PC-9 (cell line): ENCODE results near the gene NUDT1. TPM values are rescaled to one million over a fixed set of nuclear protein-coding genes. Genes with fewer than 3 reads are reported as not detected.

Experiments used
- BruUV-seq: library from RNA; stranded (reverse); fragments of 400-500 nt; replicated peaks from 2 replicates; lab custom pipeline; 2021; lab: Mats Ljungman, UMichigan
- CTCF ChIA-PET: fragments of 300-600 bp; sonication (Branson Sonifier 250); formaldehyde crosslinking; loops from one replicate; lab custom pipeline; 2022; ENCODE audit warnings: antibody characterized with exemption; lab: Charles Lee
- POLR2A ChIA-PET: fragments of 300-600 bp; sonication (Branson Sonifier 250); formaldehyde crosslinking; loops from one replicate; lab custom pipeline; 2022; ENCODE audit warnings: antibody characterized with exemption; ENCODE audit not compliant: unreplicated experiment; lab: Charles Lee
- DNase-seq, 2 experiments: peaks; one replicate each; pipeline versions ENCODE4 v3.0.0 to v3.0.0-alpha.2; 2015 to 2022; ENCODE audit warnings: mixed read lengths in 1 of 2
- H2AFZ ChIP-seq: fragments of 200-600 bp; sonication (generic); 2 replicates; pipeline ENCODE4 v1.8.1; 2017; ENCODE audit warnings: antibody characterized with exemption
- H3F3A ChIP-seq: fragments of 200-600 bp; sonication (generic); 2 replicates; pipeline ENCODE4 v1.8.1; 2017; ENCODE audit warnings: antibody characterized with exemption, mild to moderate bottlenecking, low read depth; ENCODE audit not compliant: insufficient read depth
- H3K27ac ChIP-seq: fragments of 200-600 bp; sonication (generic); 2 replicates; pipeline ENCODE4 v1.6.1; 2016; ENCODE audit warnings: mixed run types
- H3K27me3 ChIP-seq: fragments of 200-600 bp; sonication (generic); 2 replicates; pipeline ENCODE4 v1.6.1; 2016; ENCODE audit warnings: low read depth, mixed run types; ENCODE audit not compliant: insufficient read depth
- H3K36me3 ChIP-seq: fragments of 200-600 bp; sonication (generic); 2 replicates; pipeline ENCODE4 v1.6.1; 2016; ENCODE audit warnings: low read depth, mixed run types
- H3K4me1 ChIP-seq: fragments of 200-600 bp; sonication (generic); replicated peaks from 2 replicates; pipeline ENCODE4 v1.6.1; 2016; ENCODE audit warnings: mixed run types; ENCODE audit not compliant: insufficient read depth
- H3K4me2 ChIP-seq: fragments of 200-600 bp; sonication (generic); 2 replicates; pipeline ENCODE4 v1.6.1; 2017; ENCODE audit warnings: mixed run types
- H3K4me3 ChIP-seq: fragments of 200-600 bp; sonication (generic); 2 replicates; pipeline ENCODE4 v1.6.1; 2016; ENCODE audit warnings: mixed run types
- H3K79me2 ChIP-seq: fragments of 200-600 bp; sonication (generic); 2 replicates; pipeline ENCODE4 v1.6.1; 2017; ENCODE audit warnings: low read depth, mixed run types
- H3K9me2 ChIP-seq: fragments of 200-600 bp; sonication (generic); 2 replicates; pipeline ENCODE4 v1.8.1; 2017; ENCODE audit warnings: mild to moderate bottlenecking; ENCODE audit not compliant: insufficient read depth
- H3K9me3 ChIP-seq: fragments of 200-600 bp; sonication (generic); 2 replicates; pipeline ENCODE4 v1.8.1; 2016; ENCODE audit warnings: low read depth; ENCODE audit not compliant: insufficient read depth
- H4K20me1 ChIP-seq: fragments of 200-600 bp; sonication (generic); 2 replicates; pipeline ENCODE4 v1.8.1; 2017; ENCODE audit not compliant: insufficient read depth
- CTCF ChIP-seq: fragments of 200-600 bp; sonication (generic); conservative IDR thresholded peaks from 2 replicates; pipeline ENCODE4 v1.6.1; 2017; ENCODE audit warnings: mixed run types, antibody characterized with exemption, mild to moderate bottlenecking, moderate library complexity
- EZH2 ChIP-seq: fragments of 200-600 bp; sonication (generic); IDR thresholded peaks from 2 replicates; pipeline ENCODE4 v1.8.0; 2017; ENCODE audit warnings: antibody characterized with exemption, low read depth
- intact Hi-C: fragments of 100-400 bp; cut with micrococcal nuclease; formaldehyde crosslinking; loops from one replicate; pipeline ENCODE4 v1.10.0; 2022; ENCODE audit not compliant: unreplicated experiment
- total RNA-seq: library from RNA; stranded (reverse); gene quantifications from 2 replicates; pipeline ENCODE4 v1.2.3, GENCODE V29; 2021

Gene NUDT1
- total RNA-seq, 1 experiment from 2014 or later = 63.9 TPM

- H3K4me2 ChIP-seq = no peak overlapping the region
- peaks cover 17% of the 10 kb centered on the region for H3K4me1 ChIP-seq
- peaks cover 31% of the 10 kb centered on the region for H3K79me2 ChIP-seq
- peaks cover 39% of the 10 kb centered on the region for H3F3A ChIP-seq
- no peaks in the 10 kb centered on the region for H3K27me3 ChIP-seq
- ChIA-PET CTCF (interaction anchor here (0.6 kb wide), 1 partner anchor 354 kb away, joined by 5 read pairs; no protein-coding TSS in a partner anchor), POLR2A (no interaction called here)
- no TSS peak for BruUV-seq
- no peak for DNase-seq
- H3K9me3 ChIP-seq = no peaks in the 10 kb centered on the region
- no peaks in the 10 kb centered on the region for H4K20me1 ChIP-seq
- H3K27ac ChIP-seq = no peak overlapping the region
- H2AFZ ChIP-seq = no peak overlapping the region
- intact Hi-C loops = no loop called here
- H3K4me3 ChIP-seq = no peak overlapping the region
- TF ChIP-seq CTCF (no peak), EZH2 (no peak)
- H3K36me3 ChIP-seq = peaks cover 22% of the 10 kb centered on the region
- H3K9me2 ChIP-seq = no peaks in the 10 kb centered on the region
These were observed 4.9 kb upstream of the NUDT1 start for GRCh38 chr7:2237109-2237602.

GRCh38 chr7:2239242-2239641 is 2.8 kb upstream of the NUDT1 start:
- TF ChIP-seq CTCF (no peak), EZH2 (no peak)
- Histone ChIP-seq H4K20me1 (no peaks in the 10 kb centered on the region), H3F3A (peaks cover 37% of the 10 kb centered on the region), H3K9me3 (no peaks in the 10 kb centered on the region), H3K79me2 (peaks cover 31% of the 10 kb centered on the region), H3K27me3 (no peaks in the 10 kb centered on the region), H3K4me1 (peaks cover 26% of the 10 kb centered on the region), H3K4me3 (no peak overlapping the region), H3K36me3 (peaks cover 22% of the 10 kb centered on the region), H2AFZ (no peak overlapping the region), H3K9me2 (no peaks in the 10 kb centered on the region), H3K27ac (no peak overlapping the region), H3K4me2 (no peak overlapping the region)
- BruUV-seq = no TSS peak
- intact Hi-C loops = no loop called here
- DNase-seq = no peak
- CTCF ChIA-PET = no interaction called here
- POLR2A ChIA-PET = no interaction called here

- H3K79me2 ChIP-seq = peaks cover 31% of the 10 kb centered on the region
- no peaks in the 10 kb centered on the region for H3K9me2 ChIP-seq
- ChIA-PET CTCF (interaction anchor here (1.2 kb wide), 1 partner anchor 13 kb away, joined by 4 read pairs; no protein-coding TSS in a partner anchor), POLR2A (interaction anchor here (0.5 to 1.0 kb wide), 4 partner anchors 10 to 671 kb away, joined by 3 to 5 read pairs (median 4); partner anchors contain the start of gene MAD1L1)
- H3F3A ChIP-seq = peaks cover 23% of the 10 kb centered on the region; the same call in 1 of the 2 replicates
- no peaks in the 10 kb centered on the region for H4K20me1 ChIP-seq
- TF ChIP-seq EZH2 (no peak), CTCF (no peak)
- peak; percentile 56 for DNase-seq
- no peaks in the 10 kb centered on the region for H3K9me3 ChIP-seq
- H2AFZ ChIP-seq = peak overlapping the region; percentile 94
- intact Hi-C loops = loop anchor here (1.0 to 10.0 kb wide), 3 partner anchors 17 to 678 kb away; no protein-coding TSS in a partner anchor
- peaks cover 28% of the 10 kb centered on the region for H3K4me1 ChIP-seq
- H3K36me3 ChIP-seq = peaks cover 15% of the 10 kb centered on the region
- peak overlapping the region; percentile 20; the same call in 1 of the 2 replicates for H3K27ac ChIP-seq
- TSS peak; percentile 82 for BruUV-seq
- H3K4me3 ChIP-seq = peak overlapping the region; percentile 94
- peak overlapping the region; percentile 99 for H3K4me2 ChIP-seq
- no peaks in the 10 kb centered on the region for H3K27me3 ChIP-seq
These were observed 759 bp downstream of the NUDT1 start for GRCh38 chr7:2242541-2243429.
